Fibroblast of villous mesenchyme (primary cell): Measurements from ENCODE around the gene TAAR1. TPM values are rescaled to one million over a fixed set of nuclear protein-coding genes. Genes with fewer than 3 reads are reported as not detected.

ENCODE experiments used
- DNase-seq: peaks from one replicate; pipeline ENCODE4 v3.0.0-alpha.2; 2010; ENCODE audit warnings: low read depth
- H3K4me3 ChIP-seq: 2 replicates; pipeline ENCODE4 v1.5.1; 2011; ENCODE audit warnings: low read depth, mild to moderate bottlenecking, low read length
- total RNA-seq: library from RNA; depleted of rRNA; stranded (reverse); fragments of >200 nt; gene quantifications from 2 replicates; pipeline ENCODE4 v1.2.3, GENCODE V29; 2012
- TF ChIP-seq, protein P1 (sequence below): IDR thresholded peaks from 2 replicates; pipeline ENCODE4 v1.5.1; 2012; ENCODE audit warnings: low read depth, mild to moderate bottlenecking, low read length; ENCODE audit not compliant: insufficient read depth

TAAR1 gene
- total RNA-seq, 1 donor = not detected

DNA sequence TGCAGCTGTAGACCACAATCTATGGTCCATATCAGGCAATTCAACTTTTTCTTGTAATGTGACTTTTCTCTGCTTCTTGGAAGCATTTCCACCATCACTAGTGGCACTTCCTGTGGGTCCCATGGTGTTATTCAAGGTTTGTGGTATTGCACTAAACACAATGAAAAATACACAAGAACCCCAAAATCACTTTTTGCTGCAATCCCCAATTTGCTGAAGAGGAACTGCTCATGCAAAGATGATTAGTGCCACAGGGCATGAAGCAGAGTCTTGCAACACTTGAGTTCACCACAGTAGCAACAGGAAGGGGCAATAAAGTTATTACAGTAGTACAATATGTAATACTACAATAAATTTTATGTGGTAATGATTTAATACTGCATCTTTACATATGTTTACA, 16.8 kb upstream of the TAAR1 start:
- no peak overlapping the region for H3K4me3 ChIP-seq
- TF ChIP-seq, protein P1, sequence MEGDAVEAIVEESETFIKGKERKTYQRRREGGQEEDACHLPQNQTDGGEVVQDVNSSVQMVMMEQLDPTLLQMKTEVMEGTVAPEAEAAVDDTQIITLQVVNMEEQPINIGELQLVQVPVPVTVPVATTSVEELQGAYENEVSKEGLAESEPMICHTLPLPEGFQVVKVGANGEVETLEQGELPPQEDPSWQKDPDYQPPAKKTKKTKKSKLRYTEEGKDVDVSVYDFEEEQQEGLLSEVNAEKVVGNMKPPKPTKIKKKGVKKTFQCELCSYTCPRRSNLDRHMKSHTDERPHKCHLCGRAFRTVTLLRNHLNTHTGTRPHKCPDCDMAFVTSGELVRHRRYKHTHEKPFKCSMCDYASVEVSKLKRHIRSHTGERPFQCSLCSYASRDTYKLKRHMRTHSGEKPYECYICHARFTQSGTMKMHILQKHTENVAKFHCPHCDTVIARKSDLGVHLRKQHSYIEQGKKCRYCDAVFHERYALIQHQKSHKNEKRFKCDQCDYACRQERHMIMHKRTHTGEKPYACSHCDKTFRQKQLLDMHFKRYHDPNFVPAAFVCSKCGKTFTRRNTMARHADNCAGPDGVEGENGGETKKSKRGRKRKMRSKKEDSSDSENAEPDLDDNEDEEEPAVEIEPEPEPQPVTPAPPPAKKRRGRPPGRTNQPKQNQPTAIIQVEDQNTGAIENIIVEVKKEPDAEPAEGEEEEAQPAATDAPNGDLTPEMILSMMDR = no peak
- DNase-seq = no peak

DNA sequence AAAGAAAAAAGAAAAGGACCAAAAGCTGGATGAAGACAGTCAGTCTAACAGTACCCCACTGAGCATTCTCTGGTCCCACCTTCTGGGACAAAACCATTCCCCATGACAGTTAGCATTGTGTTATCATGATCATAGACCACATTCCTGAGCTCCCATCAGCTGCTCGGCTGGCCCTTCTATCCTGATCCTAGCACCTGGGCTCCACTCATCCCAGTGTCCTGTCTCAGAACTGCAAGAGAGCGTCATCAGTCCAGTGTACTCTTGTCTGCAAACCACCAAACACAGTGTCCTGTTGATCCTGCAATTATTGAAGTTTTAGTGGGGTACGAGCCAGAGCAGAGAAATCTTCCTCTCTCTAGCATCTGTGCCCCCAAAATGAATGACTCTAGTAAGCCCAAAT, 16.0 kb upstream of the TAAR1 start:
- DNase-seq = no peak
- TF ChIP-seq, protein P1 = no peak
- H3K4me3 ChIP-seq = no peak overlapping the region

DNA sequence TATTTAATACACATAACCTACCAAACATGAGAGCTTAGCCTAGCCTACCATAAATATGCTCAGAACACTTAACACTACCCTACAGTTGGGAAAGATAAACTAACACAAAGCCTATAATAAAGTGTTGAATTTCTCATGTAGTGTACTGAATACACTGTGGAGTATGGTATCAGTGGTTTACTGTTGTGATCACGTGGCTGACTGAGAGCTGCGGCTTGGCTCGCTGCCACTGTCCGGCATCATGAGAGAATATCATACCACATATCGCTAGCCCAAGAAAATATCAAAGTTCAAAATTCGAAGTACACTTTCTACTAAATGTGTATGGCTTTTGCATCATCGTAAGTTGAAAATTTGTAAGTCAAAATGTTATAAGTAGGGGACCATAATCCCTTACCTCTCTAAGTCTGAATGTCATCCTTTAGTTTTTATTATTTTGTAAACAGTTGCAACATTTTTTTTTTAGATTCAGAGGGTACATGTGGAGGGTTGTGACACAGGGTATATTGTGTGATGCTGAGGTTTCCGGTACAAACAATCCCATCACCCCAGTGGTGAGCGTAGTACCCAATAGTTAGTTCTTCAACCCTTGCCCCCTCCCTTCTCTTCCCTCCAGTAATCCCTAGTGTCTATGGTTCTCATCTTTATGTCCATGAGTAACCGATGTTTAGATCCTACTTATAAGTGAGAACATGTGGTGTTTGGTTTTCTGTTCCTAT, 14.6 kb upstream of the TAAR1 start:
- no peak overlapping the region for H3K4me3 ChIP-seq
- TF ChIP-seq, protein P1 = no peak
- no peak for DNase-seq

DNA sequence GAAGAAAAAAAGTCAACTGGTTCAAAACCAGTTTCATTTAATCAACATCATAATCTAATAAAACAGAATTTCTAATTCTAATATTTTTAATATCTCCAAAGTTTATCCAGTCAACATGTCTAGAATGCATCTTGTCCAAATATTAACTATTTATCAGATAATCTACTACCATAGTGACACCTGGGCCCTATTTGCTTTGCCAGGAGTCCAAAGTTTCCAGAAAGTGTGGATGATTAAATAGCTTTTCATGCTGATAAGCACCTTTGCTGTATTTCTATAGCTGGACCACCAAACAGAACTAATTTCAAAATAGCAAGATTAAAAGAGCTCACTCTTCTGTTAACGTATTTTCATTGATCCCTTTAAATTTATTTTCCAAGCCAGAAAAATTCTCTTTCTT, 12.3 kb upstream of the TAAR1 start:
- DNase-seq = no peak
- no peak overlapping the region for H3K4me3 ChIP-seq
- TF ChIP-seq, protein P1 = no peak

DNA sequence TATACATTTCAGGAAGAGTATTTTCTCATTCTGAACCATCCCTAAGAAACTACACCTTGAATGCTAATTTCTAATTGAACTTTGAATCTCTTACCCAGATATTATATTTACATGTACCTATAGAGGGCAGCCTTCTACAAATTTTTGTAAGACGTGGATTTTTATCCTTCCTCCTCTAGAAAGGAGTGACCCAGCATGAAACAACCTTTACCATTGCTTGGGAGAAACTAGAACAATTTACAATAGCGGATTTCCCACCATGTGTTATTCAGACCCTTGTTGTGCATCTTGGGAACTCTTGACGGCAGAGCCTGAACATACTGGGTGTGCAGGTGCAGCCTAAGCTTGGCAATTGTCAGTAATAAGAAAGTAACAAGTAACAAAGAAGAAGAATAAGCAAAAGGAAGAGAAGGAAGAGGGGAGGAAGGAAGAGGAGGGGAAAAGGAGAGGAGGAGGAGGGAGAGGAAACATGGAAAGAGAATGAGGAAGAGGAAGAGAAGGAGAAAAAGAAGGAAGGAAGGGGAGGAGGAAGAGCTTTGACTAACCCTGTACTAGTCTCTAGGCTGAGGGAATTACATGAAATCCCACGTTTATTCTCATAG, 10.8 kb upstream of the TAAR1 start:
- TF ChIP-seq, protein P1 = peak; percentile 41
- peak; percentile 46 for DNase-seq
- H3K4me3 ChIP-seq = no peak overlapping the region

DNA sequence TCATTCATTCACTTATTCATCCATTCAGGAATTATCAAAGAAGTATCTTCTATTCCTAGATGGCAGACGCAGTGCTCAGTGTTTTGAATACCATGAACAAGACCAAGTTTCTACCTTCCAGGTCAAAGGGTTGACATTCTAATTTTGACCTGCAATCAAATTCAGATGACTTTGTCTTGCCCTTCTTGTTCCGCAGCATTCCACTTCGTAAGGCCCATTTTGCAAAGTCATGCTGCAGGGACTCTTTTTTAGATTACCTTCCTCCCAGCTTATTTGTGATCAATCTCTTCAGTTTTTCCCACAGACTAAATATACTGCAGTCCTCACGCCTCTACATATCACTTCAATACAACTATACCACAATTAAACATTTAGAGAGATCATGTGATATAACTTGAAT, 7.1 kb upstream of the TAAR1 start:
- no peak for DNase-seq
- H3K4me3 ChIP-seq = no peak overlapping the region
- TF ChIP-seq, protein P1 = no peak
